ENCODE results near the gene IRF2BPL.

The IRF2BPL gene

GRCh38 chr14:76984787-76985375 is 43.6 kb downstream of the IRF2BPL start:
- no peak for DNase-seq (ENCODE audit: low spot score)
- H3K27ac ChIP-seq, result no peak overlapping the region
- POLR2A ChIA-PET (ENCODE audit: low non-redundant PET), result no interaction called here
- no peak for TF ChIP-seq CTCF (conservative IDR thresholded peaks at IDR 0.05; ENCODE audit: low read depth)
- CTCF ChIA-PET, result interaction anchor here (0.6 to 1.0 kb wide), 2 partner anchors 23 to 112 kb away, joined by 3 read pairs; no protein-coding TSS in a partner anchor

GRCh38 chr14:76984297-76984696 is 44.2 kb downstream of the IRF2BPL start:
- no peak for DNase-seq (ENCODE audit: low spot score)
- H3K27ac ChIP-seq, result no peak overlapping the region
- POLR2A ChIA-PET (ENCODE audit: low non-redundant PET), result no interaction called here
- no peak for TF ChIP-seq CTCF (conservative IDR thresholded peaks at IDR 0.05; ENCODE audit: low read depth)
- CTCF ChIA-PET, result interaction anchor here (1.0 to 1.2 kb wide), 2 partner anchors 13 to 15 kb away, joined by 3 read pairs; no protein-coding TSS in a partner anchor

- no peak overlapping the region for H3K27ac ChIP-seq
- POLR2A ChIA-PET (ENCODE audit: low non-redundant PET), result no interaction called here
- CTCF ChIA-PET, result interaction anchor here (0.7 kb wide), 1 partner anchor 20 kb away, joined by 4 read pairs; no protein-coding TSS in a partner anchor
- no peak for DNase-seq (ENCODE audit: low spot score)
- no peak for TF ChIP-seq CTCF (conservative IDR thresholded peaks at IDR 0.05; ENCODE audit: low read depth)
These were observed 46.8 kb downstream of the IRF2BPL start for GRCh38 chr14:76981670-76982069.

- no peak for TF ChIP-seq CTCF (conservative IDR thresholded peaks at IDR 0.05; ENCODE audit: low read depth)
- POLR2A ChIA-PET (ENCODE audit: low non-redundant PET), result interaction anchor here (0.5 kb wide), 1 partner anchor 109 kb away, joined by 3 read pairs; no protein-coding TSS in a partner anchor
- 0 out of 2 replicates have a peak overlapping the region, but pooled peaks have one; percentile 2 for H3K27ac ChIP-seq
- CTCF ChIA-PET, result interaction anchor here (0.8 kb wide), 1 partner anchor 8 kb away, joined by 4 read pairs; no protein-coding TSS in a partner anchor
- no peak for DNase-seq (ENCODE audit: low spot score)
These were observed 50.5 kb downstream of the IRF2BPL start for GRCh38 chr14:76977793-76978720.

GRCh38 chr14:76976240-76977005 is 52.1 kb downstream of the IRF2BPL start:
- TF ChIP-seq CTCF (conservative IDR thresholded peaks at IDR 0.05; ENCODE audit: low read depth), result no peak
- no peak for DNase-seq (ENCODE audit: low spot score)
- peak overlapping the region; percentile 11 for H3K27ac ChIP-seq
- ChIA-PET CTCF (no interaction called here), POLR2A (ENCODE audit: low non-redundant PET) (no interaction called here)

GRCh38 chr14:76975812-76976211 is 52.7 kb downstream of the IRF2BPL start:
- DNase-seq (ENCODE audit: low spot score), result no peak
- ChIA-PET CTCF (no interaction called here), POLR2A (ENCODE audit: low non-redundant PET) (interaction anchor here (0.5 kb wide), 1 partner anchor 12 kb away, joined by 7 read pairs; no protein-coding TSS in a partner anchor)
- H3K27ac ChIP-seq, result peak overlapping the region; percentile 11
- TF ChIP-seq CTCF (conservative IDR thresholded peaks at IDR 0.05; ENCODE audit: low read depth), result no peak

Measured in RWPE1 (cell line).